Testis (tissue), 2 donors: Measurements from ENCODE around the gene VDR.

Experiments
- POLR2A ChIP-seq: fragments of 450-650 bp; IDR thresholded peaks from one replicate; pipeline ENCODE4 v1.6.1; 2017; ENCODE audit warnings: antibody characterized with exemption, mild to moderate bottlenecking, moderate library complexity
- TF ChIP-seq, protein P1 (sequence below), 3 experiments: fragments of 450-650 bp in 2 of 3; fragments of 200-600 bp in 1 of 3; sonication (generic) in 1 of 3; IDR thresholded peaks; one replicate each; pipeline ENCODE4 v1.5.1; 2016 to 2019; ENCODE audit warnings: antibody characterized with exemption in 3 of 3, mild to moderate bottlenecking in 2 of 3, moderate library complexity in 1 of 3

DNA sequence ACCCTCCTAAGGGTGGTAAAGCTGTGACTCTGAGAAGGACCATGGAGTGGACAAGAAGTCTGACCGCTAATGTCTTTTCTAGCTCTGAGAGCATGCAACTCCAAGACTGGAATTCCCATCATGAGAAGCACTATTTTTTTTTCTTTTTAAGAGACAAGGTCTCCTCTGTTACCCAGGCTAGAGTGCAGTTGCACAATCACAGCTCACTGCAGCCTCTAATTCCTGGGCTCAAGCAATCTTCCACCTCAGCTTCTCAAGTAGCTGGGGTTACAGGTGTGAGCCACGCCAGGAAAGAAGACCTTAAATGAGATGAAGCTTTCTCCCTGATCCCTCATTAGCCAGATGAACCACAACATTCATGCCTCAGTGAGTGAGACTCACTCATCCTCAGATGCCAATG, 19.2 kb downstream of the VDR start:
- TF ChIP-seq, protein P1, sequence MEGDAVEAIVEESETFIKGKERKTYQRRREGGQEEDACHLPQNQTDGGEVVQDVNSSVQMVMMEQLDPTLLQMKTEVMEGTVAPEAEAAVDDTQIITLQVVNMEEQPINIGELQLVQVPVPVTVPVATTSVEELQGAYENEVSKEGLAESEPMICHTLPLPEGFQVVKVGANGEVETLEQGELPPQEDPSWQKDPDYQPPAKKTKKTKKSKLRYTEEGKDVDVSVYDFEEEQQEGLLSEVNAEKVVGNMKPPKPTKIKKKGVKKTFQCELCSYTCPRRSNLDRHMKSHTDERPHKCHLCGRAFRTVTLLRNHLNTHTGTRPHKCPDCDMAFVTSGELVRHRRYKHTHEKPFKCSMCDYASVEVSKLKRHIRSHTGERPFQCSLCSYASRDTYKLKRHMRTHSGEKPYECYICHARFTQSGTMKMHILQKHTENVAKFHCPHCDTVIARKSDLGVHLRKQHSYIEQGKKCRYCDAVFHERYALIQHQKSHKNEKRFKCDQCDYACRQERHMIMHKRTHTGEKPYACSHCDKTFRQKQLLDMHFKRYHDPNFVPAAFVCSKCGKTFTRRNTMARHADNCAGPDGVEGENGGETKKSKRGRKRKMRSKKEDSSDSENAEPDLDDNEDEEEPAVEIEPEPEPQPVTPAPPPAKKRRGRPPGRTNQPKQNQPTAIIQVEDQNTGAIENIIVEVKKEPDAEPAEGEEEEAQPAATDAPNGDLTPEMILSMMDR (IDR thresholded peaks at IDR 0.05), result no peak
- no peak for TF ChIP-seq POLR2A
